GM19193 (cell line): ENCODE measurements around the gene VCL.

Source experiments
- POLR2A ChIP-seq: IDR thresholded peaks from 4 replicates; pipeline ENCODE4 v1.6.1; 2011; ENCODE audit not compliant: insufficient read depth, insufficient read length; ENCODE audit errors: extremely low read depth

VCL gene

DNA sequence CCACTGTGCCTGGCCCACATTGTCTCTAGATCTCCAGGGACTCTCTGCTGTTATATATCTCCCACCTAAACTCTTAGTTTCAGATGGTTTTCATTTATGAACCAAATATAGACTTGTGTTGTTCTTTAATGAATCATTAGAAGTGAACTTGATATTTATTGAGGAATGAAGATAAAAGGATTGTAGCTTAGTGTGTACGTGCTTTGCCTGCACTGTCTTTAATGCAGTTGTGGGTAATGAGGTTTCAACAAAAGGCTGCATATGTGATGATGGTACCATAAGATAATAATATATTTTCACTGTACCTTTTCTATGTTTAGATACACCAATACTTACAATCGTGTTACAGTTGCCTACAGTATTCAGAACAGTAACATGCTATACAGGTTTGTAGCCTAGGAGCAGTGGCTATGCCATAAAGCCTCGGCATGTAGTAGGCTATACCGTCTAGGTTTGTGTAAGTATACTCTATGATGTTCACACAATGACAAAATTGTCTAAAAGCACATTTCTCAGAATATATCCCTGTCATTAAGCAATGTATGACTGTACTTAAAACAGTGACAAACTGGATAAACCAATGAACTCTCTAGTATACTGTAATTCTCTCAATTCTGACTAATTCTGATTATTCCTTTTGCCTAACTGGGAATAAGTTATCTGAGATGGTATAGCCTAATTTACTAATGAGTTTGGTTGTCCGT is 25.2 kb downstream of the VCL start:
- TF ChIP-seq POLR2A = no peak

DNA sequence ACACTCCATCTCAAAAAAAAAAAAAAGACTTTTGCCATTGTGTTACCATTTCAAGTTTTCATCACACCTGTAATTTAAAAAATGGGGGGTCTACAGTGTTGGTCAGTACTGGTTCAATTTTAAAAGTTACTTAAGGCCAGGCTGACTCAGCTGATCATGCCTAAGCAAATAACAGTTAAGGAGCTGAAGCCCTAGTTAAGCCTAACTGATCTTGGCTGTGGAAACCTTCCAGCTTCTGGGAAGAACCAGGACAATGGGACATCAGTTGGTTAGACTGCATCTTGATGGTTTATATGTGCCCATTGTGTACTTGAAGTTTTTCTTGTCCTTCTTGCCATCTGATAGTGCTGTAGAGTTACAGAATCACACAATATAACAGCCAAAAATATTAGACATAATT is 26.7 kb downstream of the VCL start:
- no peak for TF ChIP-seq POLR2A

DNA sequence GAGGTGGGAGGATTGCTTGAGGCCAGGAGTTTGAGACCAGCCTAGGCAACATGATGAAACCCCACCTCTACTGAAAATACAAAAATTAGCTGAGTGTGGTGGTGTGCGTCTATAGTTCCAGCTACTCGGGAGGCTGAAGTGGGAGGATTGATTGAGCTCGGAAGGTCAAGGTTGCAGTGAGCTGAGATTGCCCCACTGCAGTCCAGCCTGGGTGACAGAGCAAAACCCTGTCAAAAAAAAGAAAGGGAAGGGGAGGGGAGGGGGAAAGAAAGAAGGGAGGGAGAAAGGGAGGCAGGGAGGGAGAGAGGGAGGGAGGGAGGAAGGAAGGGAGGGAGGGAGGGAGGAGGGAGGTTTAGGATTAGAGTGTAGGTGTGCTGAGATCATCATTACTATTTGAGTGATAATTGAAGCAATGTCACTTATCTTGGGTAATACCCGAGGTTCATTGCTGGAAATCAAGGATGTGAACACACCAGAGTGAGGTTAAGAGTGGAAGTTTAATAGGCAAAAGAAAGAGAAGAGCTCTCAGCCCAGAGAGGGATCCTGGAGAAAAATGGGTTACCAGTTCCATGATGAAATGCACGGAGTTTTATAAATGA is 27.6 kb downstream of the VCL start:
- no peak for TF ChIP-seq POLR2A

DNA sequence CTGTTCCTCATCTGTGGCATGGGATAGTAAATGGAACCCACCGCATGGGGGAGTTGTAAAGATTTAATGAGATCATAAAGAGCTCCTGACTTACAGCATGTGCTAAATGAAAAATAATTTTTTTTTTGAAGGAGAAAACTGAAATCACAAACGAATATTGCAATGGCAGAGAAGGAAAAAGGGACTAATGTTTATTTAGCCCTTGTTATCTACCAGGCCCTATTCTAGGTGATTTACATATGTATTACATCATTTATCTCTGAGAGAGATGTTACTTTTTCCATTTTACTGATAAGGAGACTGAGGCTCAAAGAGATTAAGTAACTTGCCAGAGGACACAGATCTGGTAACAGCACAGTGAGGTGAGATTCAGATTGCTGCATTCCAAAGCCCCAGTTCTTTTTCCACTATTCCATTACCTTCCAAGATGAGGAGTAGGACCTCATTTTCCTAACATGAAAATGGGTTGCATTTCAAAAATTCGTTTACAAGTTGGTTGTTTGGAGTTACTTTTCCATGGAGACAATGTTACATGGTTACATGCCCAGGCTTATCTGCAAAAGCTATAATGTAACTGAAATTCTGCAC is 28.6 kb downstream of the VCL start:
- TF ChIP-seq POLR2A = no peak

DNA sequence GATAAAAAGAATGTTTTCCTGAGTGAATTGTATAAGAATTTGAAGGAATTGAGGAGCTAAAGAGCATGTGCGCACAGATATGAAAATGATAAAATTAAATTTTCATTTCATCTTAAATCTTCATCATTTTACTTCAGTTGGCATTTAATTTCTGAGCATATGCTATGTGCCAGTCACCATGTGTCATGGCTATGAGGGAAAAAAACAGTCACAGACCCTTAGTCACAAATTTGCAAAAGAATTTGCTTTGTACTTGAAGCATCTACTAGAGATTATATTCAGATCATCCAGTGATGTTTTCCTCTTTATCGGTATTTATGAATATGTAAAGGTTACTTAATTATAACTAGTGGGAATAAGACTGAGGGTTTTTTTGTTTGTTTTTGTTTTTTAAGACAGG is 29.8 kb downstream of the VCL start:
- TF ChIP-seq POLR2A = no peak

DNA sequence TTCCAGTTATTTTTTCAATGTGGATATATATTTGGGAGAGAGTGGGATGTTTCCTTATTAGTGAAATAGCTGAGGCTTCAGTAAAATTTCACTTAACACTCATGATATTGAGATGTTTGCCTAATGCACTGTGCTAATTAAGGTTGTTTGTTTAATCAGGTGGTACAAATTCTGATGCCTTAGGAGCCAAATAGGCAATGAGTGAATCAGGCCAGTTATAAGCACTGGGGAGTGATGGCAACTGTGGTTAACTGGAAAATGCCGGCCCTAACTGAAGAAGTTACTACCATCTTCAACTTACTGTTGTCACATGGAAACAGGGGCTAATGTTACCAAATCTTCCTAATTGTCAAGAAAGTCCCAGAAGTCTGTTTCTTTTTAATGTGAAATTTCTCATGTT is 32.0 kb downstream of the VCL start:
- no peak for TF ChIP-seq POLR2A

DNA sequence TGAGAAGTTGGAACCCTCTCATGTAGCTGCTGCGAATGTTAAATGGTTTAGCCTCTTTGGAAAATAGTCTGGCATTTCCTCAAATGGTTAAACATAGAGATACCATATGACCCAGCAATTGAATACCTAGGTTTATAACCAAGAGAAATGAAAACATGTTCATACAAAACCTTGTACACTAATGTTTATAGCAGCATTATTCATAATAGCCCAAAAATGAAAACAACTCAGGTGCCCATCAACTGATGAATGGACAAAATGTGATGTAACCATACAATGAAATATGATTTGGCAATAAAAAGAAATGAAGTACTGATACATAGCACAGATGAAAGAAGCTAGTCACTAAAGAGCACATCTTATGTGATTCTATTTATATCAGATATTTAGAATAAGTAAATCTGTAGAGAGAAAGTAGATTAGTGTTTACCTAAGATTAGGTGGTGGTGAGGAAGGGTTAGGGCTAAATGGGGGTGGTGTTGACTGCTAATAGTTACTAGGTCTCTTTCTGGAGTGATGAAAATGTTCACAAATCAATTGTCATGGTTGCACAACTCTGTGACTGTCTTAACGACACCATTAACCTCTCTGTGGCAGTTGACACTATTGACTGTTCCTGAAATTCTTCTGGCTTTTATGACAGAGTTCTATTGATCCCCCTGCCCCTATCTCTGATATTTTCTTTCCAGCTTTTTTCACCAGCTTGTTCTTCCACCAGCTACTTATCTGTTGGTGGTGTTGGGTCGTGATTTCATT is 35.2 kb downstream of the VCL start:
- no peak for TF ChIP-seq POLR2A

DNA sequence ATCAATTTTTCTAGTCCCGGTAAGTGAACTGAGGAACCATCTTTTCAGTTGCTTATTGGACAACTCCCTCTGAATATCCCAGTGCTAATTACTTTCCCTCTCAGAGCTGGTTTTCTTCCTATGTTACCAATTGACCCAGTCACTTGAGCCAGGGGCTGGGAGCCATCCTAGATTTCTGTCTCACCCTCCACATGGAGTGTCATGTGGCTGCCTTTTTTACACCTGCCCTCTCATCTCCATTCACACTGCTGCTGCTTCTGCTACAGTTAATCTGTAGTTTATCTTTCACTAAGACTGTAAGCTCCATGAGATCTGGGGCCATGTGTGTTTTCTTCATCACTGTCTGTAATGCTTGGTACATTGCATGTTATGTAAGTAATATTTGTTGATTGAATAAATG is 35.8 kb downstream of the VCL start:
- TF ChIP-seq POLR2A = no peak

DNA sequence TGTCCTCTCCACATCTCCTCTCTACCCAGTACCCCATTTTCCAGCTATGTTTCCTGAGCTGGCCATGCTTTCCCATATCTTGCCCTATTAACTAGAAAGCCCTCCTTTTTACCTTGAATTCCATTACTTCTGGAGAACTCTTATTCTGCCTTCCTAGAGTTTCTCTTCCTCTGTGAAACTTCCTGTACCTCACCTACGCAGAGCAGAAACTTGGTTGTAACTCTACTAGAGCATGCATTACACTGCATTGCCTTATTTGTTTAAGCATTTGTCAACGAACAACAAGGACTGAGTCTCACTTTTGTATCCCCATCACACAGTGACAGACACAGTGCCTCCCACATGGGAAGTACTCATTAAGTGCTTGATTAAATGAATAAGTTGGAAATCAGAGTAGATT is 36.4 kb downstream of the VCL start:
- no peak for TF ChIP-seq POLR2A

DNA sequence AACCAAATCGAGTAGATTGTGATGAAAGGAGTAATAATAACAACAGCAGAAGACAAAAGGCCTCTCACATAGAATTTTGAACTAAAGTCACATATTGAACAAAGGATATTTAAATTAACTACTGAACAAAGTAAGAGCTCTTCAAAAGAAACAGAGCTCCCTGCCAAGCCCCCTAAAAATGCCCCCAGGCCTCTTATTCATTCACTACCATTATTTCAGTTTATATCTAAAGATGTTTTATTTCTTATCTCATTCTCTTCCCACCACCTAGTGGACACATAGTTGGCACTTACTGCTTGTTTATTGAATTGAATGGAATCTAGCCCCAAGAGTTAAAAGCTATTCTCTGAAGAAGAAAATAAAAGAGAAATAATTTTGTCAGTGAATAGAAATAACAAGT is 37.4 kb downstream of the VCL start:
- no peak for TF ChIP-seq POLR2A

DNA sequence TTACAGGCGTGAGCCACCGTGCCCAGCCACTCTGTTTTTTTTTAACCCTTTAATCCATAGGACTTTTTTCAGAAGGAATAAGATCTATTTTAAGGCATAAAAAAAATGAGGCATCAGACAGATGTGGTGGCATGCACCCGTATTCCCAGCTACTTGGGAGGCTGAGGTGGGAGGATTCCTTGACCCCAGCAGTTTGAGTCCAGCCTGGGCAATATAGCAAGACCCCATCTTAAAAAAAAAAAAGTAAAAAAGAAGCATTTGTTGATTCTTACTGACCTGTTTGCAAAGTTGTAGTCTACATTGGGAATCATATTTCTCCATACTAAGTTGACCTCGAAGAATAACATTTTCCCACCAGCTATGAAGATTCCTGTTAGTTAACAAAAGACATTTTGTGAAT is 38.6 kb downstream of the VCL start:
- TF ChIP-seq POLR2A = no peak

DNA sequence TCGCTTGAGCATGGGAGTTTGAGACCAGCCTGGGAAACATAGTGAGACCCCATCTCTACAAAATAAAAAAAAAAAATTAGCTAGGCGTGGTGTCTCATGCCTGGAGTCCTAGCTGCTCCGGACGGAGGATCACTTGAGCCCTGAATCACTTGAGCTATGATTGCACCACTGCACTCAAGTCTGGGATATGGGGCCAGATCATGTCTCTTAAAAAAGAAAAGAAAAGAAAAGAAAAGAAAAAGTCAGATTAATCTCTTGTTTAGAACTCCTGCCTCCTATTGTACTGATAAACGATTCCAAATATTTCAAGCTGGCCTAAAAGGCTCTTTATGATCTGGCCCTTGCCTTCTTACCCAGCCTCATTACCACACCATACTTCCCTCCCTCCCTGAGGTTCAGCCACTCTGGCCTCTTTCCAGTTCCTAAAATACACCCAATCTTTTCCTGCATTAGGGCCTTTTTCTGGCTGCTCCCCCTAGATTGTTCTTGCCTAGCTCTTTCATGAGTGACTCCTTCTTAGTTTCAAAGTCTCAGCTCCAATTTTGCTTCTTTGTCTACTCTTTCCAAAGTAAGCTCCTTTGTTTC is 41.7 kb downstream of the VCL start:
- TF ChIP-seq POLR2A = no peak

DNA sequence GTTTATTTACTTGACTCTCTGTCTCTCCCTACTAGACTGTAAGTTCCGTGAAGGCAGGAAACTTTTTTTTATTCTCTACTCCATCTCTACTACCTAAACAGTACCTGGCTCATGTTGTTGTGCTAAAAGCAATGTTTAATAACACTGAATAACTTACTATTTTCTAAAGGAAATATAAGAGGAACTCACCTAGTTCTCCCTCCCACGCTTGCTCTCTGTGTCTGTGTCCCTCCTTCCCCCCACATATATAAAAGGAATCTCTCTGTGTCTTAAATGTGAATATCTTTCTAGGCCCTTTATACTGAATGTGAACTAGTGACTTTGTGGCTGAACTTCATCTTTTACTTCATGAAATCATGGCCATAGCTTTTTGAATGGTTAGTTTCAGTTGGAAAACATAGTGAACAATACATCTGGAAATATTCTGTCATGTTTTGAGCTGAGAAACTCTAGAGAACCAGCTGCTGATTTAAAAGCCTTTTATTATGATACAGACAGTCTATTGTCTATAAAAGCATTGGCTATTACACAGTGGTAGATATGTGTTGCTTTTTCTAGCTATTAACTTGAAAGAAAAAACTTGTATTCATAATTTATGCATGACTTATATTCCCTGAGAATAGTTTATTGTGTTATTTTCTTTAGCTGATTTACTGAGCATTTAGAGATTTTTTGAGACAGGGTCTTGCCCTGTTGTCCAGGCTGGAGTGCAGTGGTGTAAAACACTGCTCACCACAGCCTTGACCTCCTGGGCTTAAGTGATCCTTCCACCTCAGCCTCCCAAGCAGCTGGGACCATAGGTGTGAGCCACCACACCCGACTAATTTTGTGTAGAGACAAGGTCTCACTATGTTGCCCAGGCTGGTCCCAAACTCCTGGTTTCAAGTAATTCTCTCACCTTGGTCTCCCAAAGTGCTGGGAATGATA is 42.5 kb downstream of the VCL start:
- TF ChIP-seq POLR2A = no peak

DNA sequence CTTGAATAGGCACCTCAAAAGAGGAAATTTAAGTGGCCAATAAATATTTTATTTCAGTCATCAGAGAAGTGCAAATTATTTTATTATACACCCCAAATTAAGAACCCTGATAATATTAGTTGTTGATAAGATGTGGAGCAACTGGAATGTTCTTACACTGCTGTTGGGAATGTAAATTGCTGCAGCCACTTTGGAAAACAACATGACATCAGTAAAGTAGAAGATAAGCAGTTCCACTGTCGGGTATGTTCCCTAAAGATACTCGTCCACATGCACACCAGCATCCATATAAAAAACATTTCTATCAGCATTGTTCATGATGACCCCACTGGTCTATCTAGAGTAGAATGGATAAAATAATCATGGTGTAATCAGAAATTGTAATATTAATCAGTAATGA is 46.5 kb downstream of the VCL start:
- no peak for TF ChIP-seq POLR2A
